WERI-Rb-1 (cell line): ENCODE data around the gene STEAP1.

Experiments used
- DNase-seq: peaks from one replicate; pipeline ENCODE4 v3.0.0-alpha.2; 2020
- H3K27ac ChIP-seq: fragments of 250-450 bp; sonication (Bioruptor Pico); 2 replicates; pipeline ENCODE4 v1.5.1; 2020; ENCODE audit warnings: mild to moderate bottlenecking, moderate library complexity
- H3K27me3 ChIP-seq: fragments of 250-450 bp; sonication (Bioruptor Pico); 2 replicates; pipeline ENCODE4 v1.5.1; 2021; ENCODE audit warnings: mild to moderate bottlenecking, low read depth, moderate library complexity; ENCODE audit not compliant: insufficient read depth, severe bottlenecking
- H3K36me3 ChIP-seq: fragments of 250-450 bp; sonication (Bioruptor Pico); 2 replicates; pipeline ENCODE4 v1.5.1; 2020; ENCODE audit warnings: mild to moderate bottlenecking, moderate library complexity
- H3K4me3 ChIP-seq: 2 replicates; pipeline ENCODE4 v1.5.1; 2011; ENCODE audit warnings: low read depth, mild to moderate bottlenecking, control low read depth, low read length
- H3K9me3 ChIP-seq: fragments of 250-450 bp; sonication (Bioruptor Pico); 2 replicates; pipeline ENCODE4 v1.5.1; 2021; ENCODE audit warnings: mild to moderate bottlenecking, moderate library complexity; ENCODE audit not compliant: severe bottlenecking
- TF ChIP-seq, protein P1 (sequence below): IDR thresholded peaks from 2 replicates; pipeline ENCODE4 v1.5.1; 2011; ENCODE audit warnings: low read depth, mild to moderate bottlenecking, control low read depth, inconsistent platforms, low read length

STEAP1 gene

DNA sequence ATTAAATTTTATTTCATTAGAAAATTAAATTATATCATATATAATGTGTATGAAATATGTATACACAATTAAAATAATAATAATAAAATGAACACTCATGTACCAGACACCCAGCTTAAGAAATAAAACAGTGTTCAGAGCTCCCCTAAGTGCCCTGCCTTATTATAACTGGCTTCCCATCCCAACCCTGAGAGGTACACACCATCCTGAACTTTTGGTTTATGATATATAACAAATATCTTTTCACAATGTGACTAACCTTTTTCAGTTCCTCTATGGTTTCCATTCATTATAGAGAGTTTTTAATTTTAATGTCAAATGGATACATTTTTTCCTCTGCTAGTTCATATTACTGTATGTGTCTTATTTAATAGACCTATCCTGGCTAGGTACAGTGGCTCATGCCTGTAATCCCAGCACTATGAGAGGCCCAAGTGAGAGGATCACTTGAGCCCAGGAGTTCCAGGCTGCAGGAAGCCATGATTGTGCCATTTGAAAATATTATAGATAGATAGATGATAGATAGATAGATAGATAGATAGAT lies 33.3 kb downstream of the STEAP1 start:
- no peaks in the 10 kb centered on the region for H3K36me3 ChIP-seq
- DNase-seq = no peak
- H3K27ac ChIP-seq = no peak overlapping the region
- peaks cover 4% of the 10 kb centered on the region for H3K9me3 ChIP-seq
- no peak overlapping the region for H3K4me3 ChIP-seq
- TF ChIP-seq, protein P1, sequence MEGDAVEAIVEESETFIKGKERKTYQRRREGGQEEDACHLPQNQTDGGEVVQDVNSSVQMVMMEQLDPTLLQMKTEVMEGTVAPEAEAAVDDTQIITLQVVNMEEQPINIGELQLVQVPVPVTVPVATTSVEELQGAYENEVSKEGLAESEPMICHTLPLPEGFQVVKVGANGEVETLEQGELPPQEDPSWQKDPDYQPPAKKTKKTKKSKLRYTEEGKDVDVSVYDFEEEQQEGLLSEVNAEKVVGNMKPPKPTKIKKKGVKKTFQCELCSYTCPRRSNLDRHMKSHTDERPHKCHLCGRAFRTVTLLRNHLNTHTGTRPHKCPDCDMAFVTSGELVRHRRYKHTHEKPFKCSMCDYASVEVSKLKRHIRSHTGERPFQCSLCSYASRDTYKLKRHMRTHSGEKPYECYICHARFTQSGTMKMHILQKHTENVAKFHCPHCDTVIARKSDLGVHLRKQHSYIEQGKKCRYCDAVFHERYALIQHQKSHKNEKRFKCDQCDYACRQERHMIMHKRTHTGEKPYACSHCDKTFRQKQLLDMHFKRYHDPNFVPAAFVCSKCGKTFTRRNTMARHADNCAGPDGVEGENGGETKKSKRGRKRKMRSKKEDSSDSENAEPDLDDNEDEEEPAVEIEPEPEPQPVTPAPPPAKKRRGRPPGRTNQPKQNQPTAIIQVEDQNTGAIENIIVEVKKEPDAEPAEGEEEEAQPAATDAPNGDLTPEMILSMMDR = no peak
- H3K27me3 ChIP-seq = no peaks in the 10 kb centered on the region

DNA sequence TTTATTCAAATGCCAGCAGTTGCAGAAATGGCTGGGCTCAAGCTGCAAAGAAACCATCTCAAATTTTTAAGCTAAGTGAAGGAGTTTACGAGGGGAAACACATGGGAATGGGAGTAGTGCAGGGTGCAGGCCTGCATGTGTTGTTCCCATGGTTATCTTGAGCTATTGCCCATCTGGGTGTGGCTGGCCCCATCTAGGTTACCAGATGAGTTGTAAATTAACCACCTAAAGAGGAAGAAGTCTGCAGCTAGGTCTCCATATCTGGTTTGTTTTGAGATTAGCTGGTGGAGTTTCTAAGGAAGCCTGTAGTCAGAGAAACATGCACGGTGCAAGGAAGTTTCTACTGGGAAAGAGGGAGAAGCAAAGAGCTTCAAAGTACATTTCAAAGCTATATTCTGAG lies 34.0 kb downstream of the STEAP1 start:
- peaks cover 4% of the 10 kb centered on the region for H3K9me3 ChIP-seq
- TF ChIP-seq, protein P1 = no peak
- H3K4me3 ChIP-seq = no peak overlapping the region
- no peak for DNase-seq
- no peaks in the 10 kb centered on the region for H3K27me3 ChIP-seq
- no peak overlapping the region for H3K27ac ChIP-seq
- H3K36me3 ChIP-seq = no peaks in the 10 kb centered on the region

DNA sequence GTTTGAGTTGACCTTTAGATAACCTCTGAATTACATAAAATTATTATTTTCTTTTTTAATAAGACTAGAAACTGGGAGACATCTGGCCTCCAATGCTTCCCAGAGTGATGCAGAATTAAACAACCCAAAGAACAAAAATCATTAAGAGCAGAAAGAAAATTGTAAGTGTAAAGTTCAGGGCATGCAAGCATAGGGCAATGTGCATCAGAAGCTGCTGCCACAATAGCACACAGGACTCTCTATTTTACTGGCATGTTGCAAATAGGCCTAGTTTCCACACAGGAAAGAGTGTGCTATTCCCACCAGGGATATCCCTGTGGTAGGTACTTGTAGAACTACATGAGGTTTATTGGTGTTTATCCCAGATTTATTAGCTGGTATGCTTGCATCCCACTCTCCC lies 36.7 kb downstream of the STEAP1 start:
- peaks cover 4% of the 10 kb centered on the region for H3K9me3 ChIP-seq
- H3K4me3 ChIP-seq = no peak overlapping the region
- DNase-seq = no peak
- no peaks in the 10 kb centered on the region for H3K27me3 ChIP-seq
- no peaks in the 10 kb centered on the region for H3K36me3 ChIP-seq
- no peak overlapping the region for H3K27ac ChIP-seq
- TF ChIP-seq, protein P1 = no peak

DNA sequence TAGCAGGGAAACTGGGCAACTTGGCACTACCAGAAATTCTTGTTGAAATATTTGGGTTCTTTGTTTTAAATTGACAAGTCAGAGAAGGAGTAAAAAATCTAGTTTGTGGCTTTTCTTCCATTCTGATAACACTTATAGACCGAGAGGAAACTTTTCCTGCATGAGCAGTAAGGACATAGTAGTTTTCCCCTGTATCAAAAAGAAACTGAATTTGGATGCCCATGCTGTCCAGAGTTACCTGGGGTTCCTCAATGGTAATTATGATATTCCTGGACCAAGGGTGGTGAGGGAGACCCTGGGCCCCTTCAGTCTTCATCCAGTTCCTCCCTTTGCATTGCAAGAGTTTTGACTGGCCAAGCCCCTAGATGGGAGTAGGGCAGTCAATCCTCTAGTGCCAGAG lies 37.4 kb downstream of the STEAP1 start:
- no peak for DNase-seq
- TF ChIP-seq, protein P1 = no peak
- H3K27me3 ChIP-seq = no peaks in the 10 kb centered on the region
- no peaks in the 10 kb centered on the region for H3K36me3 ChIP-seq
- peaks cover 4% of the 10 kb centered on the region for H3K9me3 ChIP-seq
- no peak overlapping the region for H3K27ac ChIP-seq
- no peak overlapping the region for H3K4me3 ChIP-seq

DNA sequence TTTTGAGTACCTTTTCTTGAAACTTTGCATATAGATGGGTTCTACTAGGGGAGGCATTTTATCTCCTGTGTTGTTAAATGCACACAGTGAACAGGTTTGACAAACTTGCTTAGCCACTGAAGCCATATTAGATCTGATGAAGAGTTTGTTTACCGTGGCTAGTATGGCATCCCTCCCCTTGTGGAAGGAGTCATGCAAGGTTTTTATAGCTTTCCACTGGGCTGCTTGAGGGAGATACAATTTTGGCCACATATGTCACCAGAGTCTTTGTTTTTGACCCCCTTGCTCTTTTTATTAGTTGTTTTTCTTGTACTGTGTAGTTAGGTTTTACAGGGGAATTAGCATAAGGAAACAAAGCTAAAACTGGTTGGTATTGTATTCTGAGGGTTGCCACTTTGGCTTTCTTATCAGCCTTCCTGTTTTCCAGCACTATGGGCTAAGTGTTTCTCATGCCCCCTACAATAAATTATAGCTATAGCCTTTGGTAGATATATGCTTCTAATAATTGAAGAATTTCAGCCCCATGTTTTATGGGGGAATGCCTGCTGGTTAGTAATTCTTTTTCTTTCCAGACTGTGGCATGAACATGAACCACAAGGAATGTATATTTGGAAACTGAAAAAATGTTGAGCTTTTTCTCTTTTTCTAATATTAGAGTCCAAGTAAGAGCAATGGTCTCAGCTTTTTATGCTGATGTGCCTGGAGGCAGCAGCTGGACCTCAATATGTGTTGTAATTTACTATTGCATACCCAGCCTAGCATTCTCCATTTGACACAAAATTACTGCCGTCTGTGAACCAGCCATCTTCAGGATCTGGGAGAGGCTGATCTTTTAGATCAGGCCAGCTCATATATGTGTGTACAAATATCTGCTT lies 38.8 kb downstream of the STEAP1 start:
- H3K27ac ChIP-seq = no peak overlapping the region
- H3K36me3 ChIP-seq = no peaks in the 10 kb centered on the region
- H3K4me3 ChIP-seq = no peak overlapping the region
- no peak for DNase-seq
- peaks cover 4% of the 10 kb centered on the region for H3K9me3 ChIP-seq
- no peaks in the 10 kb centered on the region for H3K27me3 ChIP-seq
- TF ChIP-seq, protein P1 = no peak
